Mesendoderm (in vitro differentiated cells): ENCODE data around the gene FMNL2.

Experiments
- DNase-seq: peaks from one replicate; pipeline ENCODE4 v3.0.0; 2013
- H2AK5ac ChIP-seq: 2 replicates; pipeline ENCODE4 v1.6.1; 2013; ENCODE audit warnings: low read length, inconsistent platforms
- H2BK120ac ChIP-seq: 2 replicates; pipeline ENCODE4 v1.6.1; 2013; ENCODE audit warnings: low read depth, mild to moderate bottlenecking, low read length, moderate library complexity, mixed read lengths
- H2BK15ac ChIP-seq: replicated peaks from 2 replicates; pipeline ENCODE4 v1.6.1; 2013; ENCODE audit warnings: low read depth, mild to moderate bottlenecking, moderate library complexity
- H2BK5ac ChIP-seq: 2 replicates; pipeline ENCODE4 v1.6.1; 2013; ENCODE audit warnings: low read length, inconsistent platforms
- H3K18ac ChIP-seq: 2 replicates; pipeline ENCODE4 v1.6.1; 2013; ENCODE audit warnings: mild to moderate bottlenecking, low read length, mixed read lengths
- H3K23ac ChIP-seq: one replicate; pipeline ENCODE4 v1.6.1; 2013; ENCODE audit warnings: low read length
- H3K27ac ChIP-seq: 2 replicates; pipeline ENCODE4 v1.5.1; 2013; ENCODE audit warnings: low read depth, mild to moderate bottlenecking, inconsistent platforms, low read length, moderate library complexity
- H3K27me3 ChIP-seq: 2 replicates; pipeline ENCODE4 v1.6.1; 2013; ENCODE audit warnings: low read length, control low read depth, mild to moderate bottlenecking, inconsistent platforms; ENCODE audit not compliant: insufficient read depth, poor library complexity
- H3K36me3 ChIP-seq: 2 replicates; pipeline ENCODE4 v1.6.1; 2013; ENCODE audit warnings: low read length, inconsistent platforms; ENCODE audit not compliant: control insufficient read depth, insufficient read depth
- H3K4ac ChIP-seq: one replicate; pipeline ENCODE4 v1.6.1; 2013; ENCODE audit warnings: low read depth, mild to moderate bottlenecking, low read length, moderate library complexity
- H3K4me1 ChIP-seq: 2 replicates; pipeline ENCODE4 v1.6.1; 2013; ENCODE audit warnings: low read depth, low read length, inconsistent platforms; ENCODE audit not compliant: control insufficient read depth
- H3K4me2 ChIP-seq: 2 replicates; pipeline ENCODE4 v1.6.1; 2013; ENCODE audit warnings: low read length
- H3K4me3 ChIP-seq: 2 replicates; pipeline ENCODE4 v1.5.1; 2013; ENCODE audit warnings: mild to moderate bottlenecking, low read length
- H3K56ac ChIP-seq: one replicate; pipeline ENCODE4 v1.6.1; 2013; ENCODE audit warnings: low read length
- H3K79me1 ChIP-seq: 2 replicates; pipeline ENCODE4 v1.6.1; 2013; ENCODE audit warnings: low read length, inconsistent platforms
- H3K79me2 ChIP-seq: 2 replicates; pipeline ENCODE4 v1.6.1; 2013; ENCODE audit warnings: mild to moderate bottlenecking, low read length; ENCODE audit not compliant: control insufficient read depth, insufficient read depth
- H3K9ac ChIP-seq: 2 replicates; pipeline ENCODE4 v1.6.1; 2013; ENCODE audit warnings: low read length, inconsistent platforms
- H4K5ac ChIP-seq: one replicate; pipeline ENCODE4 v1.6.1; 2013; ENCODE audit warnings: low read length
- H4K8ac ChIP-seq: one replicate; pipeline ENCODE4 v1.6.1; 2013; ENCODE audit warnings: low read depth, mild to moderate bottlenecking, control low read depth, low read length, moderate library complexity
- WGBS: extraction: QIAGEN DNeasy Blood & Tissue Kit; methylation state at CpG from one replicate; pipeline ENCODE4 v1.1.7; 2013; ENCODE audit warnings: low lambda C conversion rate, missing lambda C conversion rate; ENCODE audit not compliant: insufficient coverage; ENCODE audit errors: extremely low coverage; 5-methylcytosine and 5-hydroxymethylcytosine counted together

Gene FMNL2

DNA sequence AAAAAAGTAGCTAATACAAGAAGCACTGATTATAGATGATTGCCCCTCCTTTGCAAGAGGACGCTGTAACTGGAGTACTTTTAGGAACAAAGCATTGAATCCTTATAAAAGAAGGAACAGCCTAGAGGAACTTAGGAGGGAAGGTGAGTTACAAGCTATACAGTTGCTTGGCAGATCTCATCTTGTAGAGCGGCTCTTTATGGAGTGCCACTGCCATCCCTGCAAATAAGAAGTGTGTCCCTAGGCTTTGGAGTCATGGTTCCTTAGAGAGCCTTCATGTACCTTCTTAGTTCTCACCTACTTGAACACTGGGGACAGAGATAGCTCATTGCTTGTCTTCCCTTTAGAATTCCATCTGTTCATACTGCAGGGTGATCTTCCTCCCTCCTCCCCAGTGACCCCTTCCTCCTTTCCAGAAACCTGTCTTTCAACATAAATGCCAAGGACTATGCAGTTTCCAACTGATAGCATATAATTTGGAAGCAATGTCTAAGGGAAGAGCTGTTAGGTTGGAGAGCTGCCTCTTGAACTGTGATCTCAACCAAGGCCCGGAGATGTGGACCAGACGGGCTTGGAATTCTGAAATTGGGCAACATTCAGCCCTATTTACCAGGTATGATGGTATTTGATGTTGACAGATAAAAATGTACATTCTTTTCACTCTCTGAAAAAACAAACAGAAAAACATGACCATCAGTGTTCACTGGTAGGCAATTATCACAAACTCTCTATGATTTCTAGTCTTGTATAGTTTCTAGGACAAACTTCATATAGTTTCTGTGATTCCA is 7.5 kb downstream of the FMNL2 start:
- Histone ChIP-seq H3K4me1 (no peaks in the 10 kb centered on the region), H2BK15ac (no peak overlapping the region), H3K79me1 (peaks cover 26% of the 10 kb centered on the region), H3K23ac (no peak overlapping the region), H4K8ac (no peak overlapping the region), H4K5ac (no peak overlapping the region), H3K56ac (no peak overlapping the region), H2AK5ac (no peak overlapping the region), H3K18ac (no peak overlapping the region), H3K36me3 (no peaks in the 10 kb centered on the region), H3K9ac (no peak overlapping the region), H3K4ac (no peak overlapping the region), H2BK120ac (no peak overlapping the region), H3K27ac (no peak overlapping the region), H2BK5ac (no peak overlapping the region), H3K79me2 (peaks cover 45% of the 10 kb centered on the region), H3K4me2 (no peak overlapping the region), H3K27me3 (no peaks in the 10 kb centered on the region), H3K4me3 (no peak overlapping the region)
- no CpG with 5 or more reads among the region's 4 CpGs for WGBS
- DNase-seq, result no peak

DNA sequence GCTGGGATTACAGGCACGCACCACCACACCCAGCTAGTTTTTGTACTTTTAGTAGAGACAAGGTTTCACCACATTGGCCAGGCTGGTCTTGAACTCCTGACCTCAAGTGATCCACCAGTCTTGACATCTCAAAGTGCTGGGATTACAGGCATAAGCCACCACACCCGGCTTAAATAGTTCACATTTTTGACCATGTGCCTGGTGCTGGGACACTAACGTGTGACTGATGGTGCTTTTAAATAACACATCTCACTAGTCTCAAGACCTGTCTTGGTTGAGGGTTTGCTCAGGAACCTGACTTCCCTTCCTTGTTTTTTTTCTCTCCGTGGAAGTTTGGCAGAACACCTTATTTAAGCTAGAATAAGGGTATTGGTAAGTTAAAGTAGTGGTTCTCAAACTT is 8.5 kb downstream of the FMNL2 start:
- peaks cover 42% of the 10 kb centered on the region for H3K79me2 ChIP-seq
- H4K8ac ChIP-seq, result no peak overlapping the region
- H2BK120ac ChIP-seq, result no peak overlapping the region
- H3K4me1 ChIP-seq, result no peaks in the 10 kb centered on the region
- no peak overlapping the region for H3K18ac ChIP-seq
- H3K23ac ChIP-seq, result no peak overlapping the region
- H4K5ac ChIP-seq, result no peak overlapping the region
- H2AK5ac ChIP-seq, result no peak overlapping the region
- no peak for DNase-seq
- no peak overlapping the region for H3K56ac ChIP-seq
- H2BK5ac ChIP-seq, result no peak overlapping the region
- WGBS, result no CpG with 5 or more reads among the region's 4 CpGs
- no peak overlapping the region for H3K4ac ChIP-seq
- H3K36me3 ChIP-seq, result no peaks in the 10 kb centered on the region
- H3K27ac ChIP-seq, result no peak overlapping the region
- H3K27me3 ChIP-seq, result no peaks in the 10 kb centered on the region
- no peak overlapping the region for H3K4me3 ChIP-seq
- no peak overlapping the region for H3K4me2 ChIP-seq
- H2BK15ac ChIP-seq, result no peak overlapping the region
- peaks cover 24% of the 10 kb centered on the region for H3K79me1 ChIP-seq
- no peak overlapping the region for H3K9ac ChIP-seq

DNA sequence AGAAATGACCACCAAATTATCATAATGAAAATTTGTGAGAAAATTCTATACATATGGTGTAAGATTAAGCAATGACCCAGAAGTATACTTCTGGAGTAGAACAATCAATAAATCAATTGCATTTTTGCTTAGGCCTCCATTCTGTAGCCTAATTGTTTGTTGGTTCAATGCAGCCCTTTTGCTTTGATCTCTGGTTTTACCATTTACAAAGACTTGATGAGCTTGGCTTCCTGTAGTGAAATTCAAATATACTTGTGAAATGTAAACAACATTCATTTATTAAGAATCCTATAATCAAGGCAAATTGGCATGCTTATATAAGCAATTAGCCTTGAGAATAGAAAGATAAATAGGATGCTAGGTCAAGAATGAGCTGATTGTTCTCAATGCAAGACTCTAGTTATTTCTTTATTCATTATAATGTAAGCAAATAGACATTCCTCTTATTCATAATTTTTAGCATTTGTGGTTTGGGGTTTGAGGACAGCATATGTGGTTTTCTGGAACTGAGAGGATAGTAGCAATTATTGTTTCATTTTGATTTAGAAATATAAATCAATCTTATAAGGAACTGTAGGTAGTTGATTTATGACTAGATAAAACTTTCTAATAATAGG is 9.7 kb downstream of the FMNL2 start:
- Histone ChIP-seq H3K4me3 (no peak overlapping the region), H2BK5ac (no peak overlapping the region), H3K79me2 (peaks cover 41% of the 10 kb centered on the region), H3K79me1 (peaks cover 27% of the 10 kb centered on the region), H3K23ac (no peak overlapping the region), H3K56ac (no peak overlapping the region), H2AK5ac (no peak overlapping the region), H4K5ac (no peak overlapping the region), H3K27me3 (no peaks in the 10 kb centered on the region), H3K27ac (no peak overlapping the region), H3K36me3 (no peaks in the 10 kb centered on the region), H3K4ac (no peak overlapping the region), H4K8ac (no peak overlapping the region), H3K18ac (no peak overlapping the region), H2BK120ac (no peak overlapping the region), H3K4me1 (no peaks in the 10 kb centered on the region), H3K4me2 (no peak overlapping the region), H3K9ac (no peak overlapping the region), H2BK15ac (no peak overlapping the region)
- no peak for DNase-seq

DNA sequence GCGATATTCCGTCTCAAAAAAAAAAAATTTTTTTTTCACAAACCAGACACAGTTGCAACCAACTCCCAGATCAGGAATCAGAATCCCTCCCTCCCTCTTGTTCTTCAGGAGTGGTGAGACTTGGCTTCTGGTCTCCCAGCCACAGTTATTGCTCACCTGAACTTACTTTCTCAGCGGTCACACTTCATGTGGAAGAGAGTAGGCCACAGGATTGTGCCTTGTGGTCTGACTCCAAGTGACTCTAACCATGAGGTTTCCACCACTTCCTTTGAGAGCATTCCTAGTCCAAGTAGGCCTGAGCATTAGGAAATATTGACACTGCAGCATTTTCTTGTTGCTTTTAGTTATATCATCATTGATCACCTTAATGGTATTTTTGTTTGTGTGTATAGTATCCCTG is 12.1 kb downstream of the FMNL2 start:
- no peak overlapping the region for H3K56ac ChIP-seq
- H2AK5ac ChIP-seq, result no peak overlapping the region
- H3K36me3 ChIP-seq, result no peaks in the 10 kb centered on the region
- WGBS, result no CpG with 5 or more reads among the region's 3 CpGs
- no peak overlapping the region for H2BK15ac ChIP-seq
- H4K8ac ChIP-seq, result no peak overlapping the region
- DNase-seq, result no peak
- H3K9ac ChIP-seq, result no peak overlapping the region
- H3K4me3 ChIP-seq, result no peak overlapping the region
- H3K4me2 ChIP-seq, result no peak overlapping the region
- no peak overlapping the region for H3K27ac ChIP-seq
- H3K18ac ChIP-seq, result no peak overlapping the region
- no peak overlapping the region for H2BK5ac ChIP-seq
- peaks cover 25% of the 10 kb centered on the region for H3K79me1 ChIP-seq
- no peak overlapping the region for H4K5ac ChIP-seq
- H3K4ac ChIP-seq, result no peak overlapping the region
- H3K27me3 ChIP-seq, result no peaks in the 10 kb centered on the region
- no peak overlapping the region for H2BK120ac ChIP-seq
- no peaks in the 10 kb centered on the region for H3K4me1 ChIP-seq
- H3K79me2 ChIP-seq, result peaks cover 31% of the 10 kb centered on the region
- no peak overlapping the region for H3K23ac ChIP-seq

DNA sequence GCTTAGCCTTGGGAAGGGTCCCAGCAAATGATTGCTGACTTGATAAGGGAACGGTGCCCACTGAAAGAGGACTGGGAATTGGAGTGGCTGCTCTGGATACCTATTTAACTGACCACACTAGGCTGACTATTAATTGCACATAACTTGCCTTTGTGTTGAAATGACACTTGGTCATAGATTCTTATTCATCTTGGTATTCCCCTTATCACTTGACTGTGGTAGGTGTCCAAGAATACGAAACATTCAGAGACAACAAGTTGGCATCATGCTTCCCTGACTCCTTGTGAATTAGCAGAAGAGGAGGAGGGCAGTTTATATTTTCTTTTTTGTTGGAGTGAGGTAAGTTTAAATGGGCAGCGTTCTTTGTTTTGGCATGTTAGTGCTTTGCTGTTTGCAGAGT is 13.4 kb downstream of the FMNL2 start:
- H3K27me3 ChIP-seq, result no peaks in the 10 kb centered on the region
- no peak overlapping the region for H3K23ac ChIP-seq
- H3K79me2 ChIP-seq, result peaks cover 23% of the 10 kb centered on the region
- no peak overlapping the region for H2BK120ac ChIP-seq
- no peak overlapping the region for H3K56ac ChIP-seq
- H4K5ac ChIP-seq, result no peak overlapping the region
- H3K4me3 ChIP-seq, result no peak overlapping the region
- H3K27ac ChIP-seq, result no peak overlapping the region
- H2BK5ac ChIP-seq, result no peak overlapping the region
- no peak overlapping the region for H3K4ac ChIP-seq
- no peak overlapping the region for H4K8ac ChIP-seq
- no peak overlapping the region for H3K9ac ChIP-seq
- no peak overlapping the region for H2AK5ac ChIP-seq
- no peaks in the 10 kb centered on the region for H3K4me1 ChIP-seq
- H2BK15ac ChIP-seq, result no peak overlapping the region
- no peaks in the 10 kb centered on the region for H3K36me3 ChIP-seq
- no CpG with 5 or more reads among the region's 3 CpGs for WGBS
- no peak overlapping the region for H3K18ac ChIP-seq
- peaks cover 22% of the 10 kb centered on the region for H3K79me1 ChIP-seq
- DNase-seq, result no peak
- no peak overlapping the region for H3K4me2 ChIP-seq

DNA sequence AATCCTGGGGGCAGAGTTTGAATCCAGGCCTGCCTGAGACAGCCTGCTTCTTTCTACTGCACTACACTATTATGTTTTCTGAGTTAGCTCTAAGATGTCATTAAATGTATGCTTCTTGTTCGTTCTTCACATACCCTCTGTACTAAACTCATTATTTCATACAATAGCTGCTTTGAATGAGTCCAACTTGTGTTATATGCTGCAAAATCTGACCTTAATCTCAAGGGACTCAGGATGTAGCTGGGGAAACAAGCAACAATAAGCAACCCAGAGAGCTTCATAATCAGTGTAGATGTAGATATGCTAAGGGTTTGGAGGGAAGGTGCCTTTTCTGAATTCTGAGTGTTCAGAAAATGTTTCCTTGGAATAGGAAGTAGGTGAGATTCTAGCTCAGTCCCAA is 14.4 kb downstream of the FMNL2 start:
- H2AK5ac ChIP-seq, result no peak overlapping the region
- no peak overlapping the region for H3K23ac ChIP-seq
- H3K27ac ChIP-seq, result no peak overlapping the region
- no peak overlapping the region for H2BK120ac ChIP-seq
- DNase-seq, result no peak
- no peak overlapping the region for H3K18ac ChIP-seq
- no peak overlapping the region for H3K4ac ChIP-seq
- H4K8ac ChIP-seq, result no peak overlapping the region
- no CpG with 5 or more reads among the region's 1 CpG for WGBS
- no peak overlapping the region for H2BK15ac ChIP-seq
- no peak overlapping the region for H3K4me3 ChIP-seq
- no peak overlapping the region for H4K5ac ChIP-seq
- H3K56ac ChIP-seq, result no peak overlapping the region
- H2BK5ac ChIP-seq, result no peak overlapping the region
- peaks cover 23% of the 10 kb centered on the region for H3K79me1 ChIP-seq
- H3K9ac ChIP-seq, result no peak overlapping the region
- H3K4me1 ChIP-seq, result no peaks in the 10 kb centered on the region
- no peaks in the 10 kb centered on the region for H3K36me3 ChIP-seq
- peaks cover 23% of the 10 kb centered on the region for H3K79me2 ChIP-seq
- H3K27me3 ChIP-seq, result no peaks in the 10 kb centered on the region
- no peak overlapping the region for H3K4me2 ChIP-seq
